HEK293 (cell line): ENCODE data around the gene SP6.
A peak's percentile ranks its signal among the peaks of the same experiment; 100 is the strongest.

Experiments used
- GLIS1 ChIP-seq: fragments of 450-650 bp; formaldehyde crosslinking; IDR thresholded peaks from 2 replicates; pipeline ENCODE4 v1.5.1; 2016; ENCODE audit warnings: missing biosample characterization, missing genetic modification characterization
- HOXA7 ChIP-seq: sonication (generic); formaldehyde crosslinking; IDR thresholded peaks from 2 replicates; pipeline ENCODE4 v1.8.1; 2022; ENCODE audit warnings: missing genetic modification reagents, borderline replicate concordance
- KLF1 ChIP-seq: fragments of 450-650 bp; formaldehyde crosslinking; IDR thresholded peaks from 2 replicates; pipeline ENCODE4 v1.5.1; 2016; ENCODE audit warnings: missing biosample characterization, missing genetic modification characterization
- KLF16 ChIP-seq: fragments of 450-650 bp; formaldehyde crosslinking; IDR thresholded peaks from 2 replicates; pipeline ENCODE4 v1.5.1; 2017; ENCODE audit warnings: missing biosample characterization, missing genetic modification characterization
- PBX3 ChIP-seq: sonication (generic); formaldehyde crosslinking; IDR thresholded peaks from 2 replicates; pipeline ENCODE4 v1.8.1; 2022; ENCODE audit warnings: mild to moderate bottlenecking, moderate library complexity, missing genetic modification reagents
- PRDM2 ChIP-seq: fragments of 450-650 bp; formaldehyde crosslinking; IDR thresholded peaks from 2 replicates; pipeline ENCODE4 v1.5.1; 2016; ENCODE audit warnings: missing biosample characterization, missing genetic modification characterization, borderline replicate concordance
- PRDM6 ChIP-seq: fragments of 450-650 bp; formaldehyde crosslinking; IDR thresholded peaks from 2 replicates; pipeline ENCODE4 v1.5.1; 2017; ENCODE audit warnings: missing biosample characterization, missing genetic modification characterization
- TCF7L2 ChIP-seq: IDR thresholded peaks from 2 replicates; pipeline ENCODE4 v1.6.1; 2011; ENCODE audit warnings: low read depth, mild to moderate bottlenecking, inconsistent platforms, low read length, moderate library complexity, borderline replicate concordance
- TRIM28 ChIP-seq: IDR thresholded peaks from 2 replicates; pipeline ENCODE4 v1.6.1; 2011; ENCODE audit warnings: low read length, control low read depth, borderline replicate concordance
- ZFP3 ChIP-seq: fragments of 450-650 bp; formaldehyde crosslinking; IDR thresholded peaks from 2 replicates; pipeline ENCODE4 v1.5.1; 2016; ENCODE audit warnings: low read depth, missing biosample characterization, missing genetic modification characterization
- ZFP41 ChIP-seq: fragments of 450-650 bp; formaldehyde crosslinking; IDR thresholded peaks from 2 replicates; pipeline ENCODE4 v1.5.1; 2016; ENCODE audit warnings: missing biosample characterization, missing genetic modification characterization, borderline replicate concordance
- ZFP69B ChIP-seq: fragments of 450-650 bp; formaldehyde crosslinking; IDR thresholded peaks from 2 replicates; pipeline ENCODE4 v1.5.1; 2016; ENCODE audit warnings: missing biosample characterization, missing genetic modification characterization
- ZNF148 ChIP-seq: fragments of 450-650 bp; formaldehyde crosslinking; IDR thresholded peaks from 2 replicates; pipeline ENCODE4 v1.5.0; 2017; ENCODE audit warnings: missing biosample characterization, missing genetic modification characterization, borderline replicate concordance
- ZNF202 ChIP-seq: fragments of 450-650 bp; formaldehyde crosslinking; IDR thresholded peaks from 2 replicates; pipeline ENCODE4 v1.5.1; 2016; ENCODE audit warnings: missing biosample characterization, missing genetic modification characterization, borderline replicate concordance
- ZNF433 ChIP-seq: fragments of 450-650 bp; formaldehyde crosslinking; IDR thresholded peaks from 2 replicates; pipeline ENCODE4 v1.5.1; 2016; ENCODE audit warnings: missing biosample characterization, missing genetic modification characterization, low read depth
- ZNF510 ChIP-seq: fragments of 450-650 bp; formaldehyde crosslinking; IDR thresholded peaks from 2 replicates; pipeline ENCODE4 v1.5.1; 2018; ENCODE audit warnings: mild to moderate bottlenecking, missing genetic modification characterization, missing biosample characterization; ENCODE audit not compliant: insufficient replicate concordance
- ZNF521 ChIP-seq: fragments of 450-650 bp; formaldehyde crosslinking; IDR thresholded peaks from 2 replicates; pipeline ENCODE4 v1.5.1; 2017; ENCODE audit warnings: missing biosample characterization, mild to moderate bottlenecking, missing genetic modification characterization
- ZNF529 ChIP-seq: fragments of 450-650 bp; formaldehyde crosslinking; IDR thresholded peaks from 2 replicates; pipeline ENCODE4 v1.5.1; 2017; ENCODE audit warnings: missing genetic modification characterization, missing biosample characterization; ENCODE audit not compliant: insufficient replicate concordance
- ZNF549 ChIP-seq: fragments of 450-650 bp; IDR thresholded peaks from 2 replicates; pipeline ENCODE4 v1.5.1; 2018; ENCODE audit warnings: missing biosample characterization, missing genetic modification characterization, mild to moderate bottlenecking, inconsistent platforms, moderate library complexity
- ZNF560 ChIP-seq: fragments of 450-650 bp; formaldehyde crosslinking; IDR thresholded peaks from 2 replicates; pipeline ENCODE4 v1.5.1; 2017; ENCODE audit warnings: missing biosample characterization, missing genetic modification characterization, borderline replicate concordance
- ZNF610 ChIP-seq: fragments of 450-650 bp; formaldehyde crosslinking; IDR thresholded peaks from 2 replicates; pipeline ENCODE4 v1.5.1; 2016; ENCODE audit warnings: missing biosample characterization, missing genetic modification characterization, borderline replicate concordance
- ZNF830 ChIP-seq: fragments of 450-650 bp; IDR thresholded peaks from 2 replicates; pipeline ENCODE4 v1.5.0; 2018; ENCODE audit warnings: missing biosample characterization, missing genetic modification characterization, low read depth, mild to moderate bottlenecking, moderate library complexity
- ZSCAN18 ChIP-seq: fragments of 450-650 bp; formaldehyde crosslinking; IDR thresholded peaks from 2 replicates; pipeline ENCODE4 v1.5.1; 2016; ENCODE audit warnings: missing biosample characterization, missing genetic modification characterization
- TF ChIP-seq, protein P1 (sequence below): fragments of 450-650 bp; formaldehyde crosslinking; IDR thresholded peaks from 2 replicates; pipeline ENCODE4 v1.5.1; 2017; ENCODE audit warnings: missing biosample characterization, missing genetic modification characterization

Gene SP6

DNA sequence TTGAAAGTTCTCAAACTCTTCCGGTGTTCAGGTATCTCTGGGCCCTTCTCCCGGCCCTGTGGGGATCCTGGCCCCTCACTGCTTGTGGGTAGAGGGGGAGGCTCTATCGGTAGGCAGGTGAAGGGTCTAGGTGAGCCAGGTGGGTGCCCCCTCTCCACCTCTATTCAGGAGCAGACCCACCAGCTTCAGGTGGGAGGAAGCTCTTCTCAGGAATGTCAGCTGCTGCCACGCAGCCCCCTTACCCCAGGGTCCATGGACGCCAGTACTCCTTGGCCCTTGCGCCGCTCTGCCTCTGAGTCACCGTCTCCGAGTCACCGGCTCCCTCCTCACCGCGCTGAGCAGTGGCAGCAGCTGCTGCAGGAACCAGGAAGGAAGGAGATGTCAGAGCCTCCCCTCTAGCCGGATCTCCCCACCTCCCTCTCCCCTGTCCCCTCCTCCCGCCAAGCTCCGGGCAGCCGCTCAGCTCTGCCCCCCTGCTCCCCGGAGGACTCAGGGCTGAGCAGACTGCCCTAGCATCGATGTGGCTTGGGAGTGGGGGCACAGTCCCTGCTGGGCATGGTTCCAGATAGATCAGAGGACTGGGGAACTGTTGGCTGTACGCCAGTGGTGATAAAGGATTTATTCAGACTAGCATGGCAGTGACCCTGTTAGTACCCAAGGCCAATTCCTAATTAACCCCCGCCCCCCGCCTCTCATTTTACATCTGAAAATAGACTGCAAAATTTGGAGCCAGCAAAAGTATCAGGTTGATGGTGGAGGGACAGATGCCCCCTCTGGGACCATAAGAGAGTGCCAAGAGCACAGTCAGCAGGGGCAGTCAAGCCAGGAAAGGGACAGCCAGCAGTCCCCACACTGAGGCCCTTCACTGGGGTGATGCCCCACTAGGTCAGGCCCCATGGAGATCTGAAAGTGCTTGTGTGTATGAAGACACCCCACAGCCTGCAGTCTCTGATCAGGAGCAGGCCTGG, 29.3 kb downstream of the SP6 start, which contains the start of gene OSBPL7 (continued):
- TF ChIP-seq ZNF549 (tag by site-specific recombination) (no peak), GLIS1 (peak; percentile 77), PBX3 (CRISPR knock-in tag) (no peak), KLF16 (tag by site-specific recombination) (peak; percentile 61; the same call in 1 of the 2 replicates), ZNF560 (no peak), ZNF148 (no peak), TRIM28 (no peak), ZNF529 (tag by site-specific recombination) (no peak), TCF7L2 (no peak), ZNF433 (tag by site-specific recombination) (no peak), ZNF202 (tag by site-specific recombination) (no peak), ZFP41 (tag by site-specific recombination) (no peak), ZNF610 (no peak), PRDM2 (tag by site-specific recombination) (no peak), ZFP69B (tag by site-specific recombination) (peak; percentile 60; the same call in 1 of the 2 replicates), PRDM6 (tag by site-specific recombination) (no peak), ZFP3 (tag by site-specific recombination) (no peak), ZNF830 (no peak), KLF1 (tag by site-specific recombination) (no peak), ZSCAN18 (tag by site-specific recombination) (no peak), ZNF510 (tag by site-specific recombination) (no peak), ZNF521 (tag by site-specific recombination) (no peak), HOXA7 (CRISPR knock-in tag) (no peak)
- TF ChIP-seq, protein P1, sequence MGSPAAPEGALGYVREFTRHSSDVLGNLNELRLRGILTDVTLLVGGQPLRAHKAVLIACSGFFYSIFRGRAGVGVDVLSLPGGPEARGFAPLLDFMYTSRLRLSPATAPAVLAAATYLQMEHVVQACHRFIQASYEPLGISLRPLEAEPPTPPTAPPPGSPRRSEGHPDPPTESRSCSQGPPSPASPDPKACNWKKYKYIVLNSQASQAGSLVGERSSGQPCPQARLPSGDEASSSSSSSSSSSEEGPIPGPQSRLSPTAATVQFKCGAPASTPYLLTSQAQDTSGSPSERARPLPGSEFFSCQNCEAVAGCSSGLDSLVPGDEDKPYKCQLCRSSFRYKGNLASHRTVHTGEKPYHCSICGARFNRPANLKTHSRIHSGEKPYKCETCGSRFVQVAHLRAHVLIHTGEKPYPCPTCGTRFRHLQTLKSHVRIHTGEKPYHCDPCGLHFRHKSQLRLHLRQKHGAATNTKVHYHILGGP (tag by site-specific recombination), result no peak
